ENCODE results near the gene SELENOF.

Gene SELENOF

DNA sequence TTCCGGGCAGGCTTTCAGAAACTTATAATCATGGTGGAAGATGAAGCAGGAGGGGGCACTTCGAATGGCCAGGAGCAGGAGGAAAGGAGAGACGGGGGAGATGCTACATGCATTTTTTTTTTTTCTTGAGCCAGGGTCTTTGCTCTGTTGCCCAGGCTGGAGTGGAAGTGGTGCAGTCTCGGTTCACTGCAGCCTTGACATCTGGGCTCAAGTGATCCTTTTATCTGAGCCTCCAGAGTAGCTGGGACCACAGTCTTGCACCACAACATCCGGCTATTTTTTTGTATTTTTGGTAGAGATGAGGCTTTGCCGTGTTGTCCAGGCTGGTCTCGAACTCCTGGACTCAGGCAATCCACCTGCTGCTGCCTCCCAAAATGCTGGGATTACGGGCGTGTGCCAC is 61.6 kb downstream of the SELENOF start:
- TF ChIP-seq, protein P1, sequence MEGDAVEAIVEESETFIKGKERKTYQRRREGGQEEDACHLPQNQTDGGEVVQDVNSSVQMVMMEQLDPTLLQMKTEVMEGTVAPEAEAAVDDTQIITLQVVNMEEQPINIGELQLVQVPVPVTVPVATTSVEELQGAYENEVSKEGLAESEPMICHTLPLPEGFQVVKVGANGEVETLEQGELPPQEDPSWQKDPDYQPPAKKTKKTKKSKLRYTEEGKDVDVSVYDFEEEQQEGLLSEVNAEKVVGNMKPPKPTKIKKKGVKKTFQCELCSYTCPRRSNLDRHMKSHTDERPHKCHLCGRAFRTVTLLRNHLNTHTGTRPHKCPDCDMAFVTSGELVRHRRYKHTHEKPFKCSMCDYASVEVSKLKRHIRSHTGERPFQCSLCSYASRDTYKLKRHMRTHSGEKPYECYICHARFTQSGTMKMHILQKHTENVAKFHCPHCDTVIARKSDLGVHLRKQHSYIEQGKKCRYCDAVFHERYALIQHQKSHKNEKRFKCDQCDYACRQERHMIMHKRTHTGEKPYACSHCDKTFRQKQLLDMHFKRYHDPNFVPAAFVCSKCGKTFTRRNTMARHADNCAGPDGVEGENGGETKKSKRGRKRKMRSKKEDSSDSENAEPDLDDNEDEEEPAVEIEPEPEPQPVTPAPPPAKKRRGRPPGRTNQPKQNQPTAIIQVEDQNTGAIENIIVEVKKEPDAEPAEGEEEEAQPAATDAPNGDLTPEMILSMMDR (IDR thresholded peaks at IDR 0.05; ENCODE audit: borderline replicate concordance, insufficient read depth, low read depth, low read length), result no peak
- H3K4me3 ChIP-seq (ENCODE audit: low read depth, low read length), result no peak overlapping the region

DNA sequence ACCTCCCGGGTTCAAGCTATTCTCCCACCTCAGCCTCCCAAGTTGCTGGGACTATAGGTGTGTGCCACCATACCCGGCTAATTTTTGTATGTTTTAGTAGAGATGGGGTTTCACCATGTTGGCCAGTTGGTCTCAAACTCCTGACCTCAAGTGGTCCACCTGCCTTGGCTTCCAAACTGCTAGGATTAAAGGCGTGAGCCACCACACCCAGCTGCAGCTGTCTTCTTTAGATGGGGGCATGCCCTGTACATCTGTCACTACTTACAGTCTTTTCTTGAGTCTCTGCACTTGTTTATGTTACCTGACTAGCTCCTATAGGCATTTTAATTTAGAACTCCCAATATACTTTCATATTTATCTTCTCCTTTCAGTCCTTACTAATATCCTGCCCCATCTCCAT is 64.2 kb downstream of the SELENOF start:
- TF ChIP-seq, protein P1 (IDR thresholded peaks at IDR 0.05; ENCODE audit: borderline replicate concordance, insufficient read depth, low read depth, low read length), result no peak
- no peak overlapping the region for H3K4me3 ChIP-seq (ENCODE audit: low read depth, low read length)

DNA sequence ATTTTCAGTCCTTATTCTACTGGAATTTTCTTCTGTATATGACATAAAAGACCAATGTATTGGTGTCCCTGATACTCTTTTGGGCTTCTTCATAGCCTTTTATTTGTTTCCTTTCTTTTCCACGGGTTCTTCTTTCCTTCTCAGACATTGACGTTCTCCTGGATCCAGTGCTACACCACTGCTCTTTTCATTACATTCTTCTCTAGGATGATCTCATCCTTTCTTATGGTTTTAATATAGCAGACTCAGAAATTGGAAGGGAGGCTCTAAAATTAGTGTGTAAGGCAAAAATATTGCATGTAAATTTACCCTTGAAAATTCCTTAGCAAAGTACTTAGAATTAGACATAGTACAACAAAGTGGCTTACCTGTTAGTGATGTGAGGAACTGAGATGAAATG is 65.3 kb downstream of the SELENOF start:
- H3K4me3 ChIP-seq (ENCODE audit: low read depth, low read length), result no peak overlapping the region
- TF ChIP-seq, protein P1 (IDR thresholded peaks at IDR 0.05; ENCODE audit: borderline replicate concordance, insufficient read depth, low read depth, low read length), result no peak

DNA sequence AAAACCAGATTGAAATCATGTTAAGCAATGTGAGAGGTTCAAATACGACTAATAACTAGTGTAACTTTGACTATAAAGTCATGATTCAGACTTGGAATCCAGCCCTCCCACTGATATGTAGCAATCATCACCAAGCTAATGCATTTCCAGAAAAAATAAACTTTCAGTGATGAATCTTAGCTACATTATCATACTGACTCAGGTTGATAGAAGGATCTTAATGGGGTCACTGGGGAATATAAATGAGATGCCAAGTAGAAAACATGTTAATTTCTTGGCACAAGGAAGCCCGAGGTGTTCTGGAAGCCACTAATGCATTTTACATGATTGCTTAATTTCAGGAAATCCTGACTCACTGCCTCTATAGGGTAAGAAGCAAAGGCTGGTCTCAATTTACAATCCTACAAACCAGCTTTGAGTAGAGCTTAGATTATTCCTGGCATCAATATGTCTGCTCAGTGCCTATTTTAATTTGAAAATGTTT is 67.7 kb downstream of the SELENOF start:
- no peak overlapping the region for H3K4me3 ChIP-seq (ENCODE audit: low read depth, low read length)
- TF ChIP-seq, protein P1 (IDR thresholded peaks at IDR 0.05; ENCODE audit: borderline replicate concordance, insufficient read depth, low read depth, low read length), result no peak

DNA sequence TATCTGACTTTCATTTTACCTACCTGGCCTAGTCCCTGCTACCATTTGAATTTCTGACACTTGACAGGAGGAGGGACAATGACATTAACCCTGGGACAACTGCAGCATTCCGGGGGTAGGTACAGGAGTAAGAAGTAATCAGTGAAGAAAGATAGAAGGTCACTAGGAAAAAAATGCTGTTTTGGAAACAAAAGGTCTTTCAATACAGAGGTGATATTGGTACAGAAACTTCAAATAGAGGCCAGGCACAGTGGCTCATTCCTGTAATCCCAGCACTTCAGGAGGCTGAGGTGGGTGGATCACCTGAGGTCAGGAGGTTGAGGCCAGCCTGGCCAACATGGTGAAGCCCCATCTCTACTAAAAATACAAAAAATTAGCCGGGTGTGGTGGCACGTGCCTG is 68.4 kb downstream of the SELENOF start:
- no peak overlapping the region for H3K4me3 ChIP-seq (ENCODE audit: low read depth, low read length)
- TF ChIP-seq, protein P1 (IDR thresholded peaks at IDR 0.05; ENCODE audit: borderline replicate concordance, insufficient read depth, low read depth, low read length), result no peak

DNA sequence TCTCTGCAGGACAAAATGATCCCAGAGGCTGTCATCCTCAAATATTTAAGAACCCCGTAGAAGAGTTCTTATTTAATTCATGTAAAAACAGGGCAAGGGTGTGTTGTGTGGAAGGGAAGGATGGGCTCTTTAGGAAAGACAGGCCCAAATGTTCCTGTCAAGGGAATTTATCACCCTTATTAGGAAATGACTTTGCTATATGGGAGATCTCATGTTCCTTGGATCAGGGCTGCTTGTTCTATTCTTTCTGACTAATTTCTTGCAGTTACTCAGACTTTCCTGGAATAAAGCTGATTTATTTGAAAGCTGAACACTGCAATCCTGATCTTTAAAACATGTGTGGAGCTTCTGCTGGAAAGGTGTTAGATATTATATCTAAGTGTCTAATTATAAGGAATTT is 72.8 kb downstream of the SELENOF start:
- no peak overlapping the region for H3K4me3 ChIP-seq (ENCODE audit: low read depth, low read length)
- TF ChIP-seq, protein P1 (IDR thresholded peaks at IDR 0.05; ENCODE audit: borderline replicate concordance, insufficient read depth, low read depth, low read length), result no peak

DNA sequence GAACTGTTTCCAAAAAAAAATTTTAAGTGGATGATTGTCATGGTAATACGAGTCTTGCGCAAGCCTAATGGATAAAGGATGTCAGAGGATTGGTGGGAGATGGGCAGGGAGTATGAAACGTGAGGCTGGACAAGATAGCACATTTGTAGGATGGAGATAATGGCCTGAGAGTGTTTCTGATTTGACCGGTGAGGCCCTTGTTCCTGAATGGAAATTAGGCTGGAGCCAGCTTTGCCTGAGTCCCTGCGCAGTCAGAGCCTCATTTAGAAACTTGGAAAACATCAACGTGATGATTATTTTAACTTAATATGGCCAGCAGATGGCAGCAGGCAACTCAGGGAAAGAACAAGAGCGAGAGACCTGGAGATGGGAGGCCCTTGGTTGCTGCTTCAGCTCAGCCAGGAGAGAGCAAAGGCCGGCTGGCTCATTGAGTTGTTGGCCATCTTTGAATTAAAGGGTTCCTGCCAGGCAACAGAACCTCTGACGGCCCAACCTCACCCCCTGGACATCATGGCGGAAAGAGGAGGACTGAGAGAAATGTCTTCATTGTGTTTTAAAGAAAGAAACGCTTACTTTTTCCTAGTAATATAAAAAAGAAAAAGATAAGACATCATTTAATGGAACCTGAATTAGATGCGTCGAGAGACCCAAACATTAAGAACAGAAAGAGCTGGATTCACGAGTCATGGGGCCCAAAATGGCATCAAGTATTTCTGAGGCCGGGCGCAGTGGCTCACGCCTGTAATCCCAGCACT is 80.3 kb downstream of the SELENOF start:
- TF ChIP-seq, protein P1 (IDR thresholded peaks at IDR 0.05; ENCODE audit: borderline replicate concordance, insufficient read depth, low read depth, low read length), result peak; percentile 38; the same call in 1 of the 2 replicates
- H3K4me3 ChIP-seq (ENCODE audit: low read depth, low read length), result no peak overlapping the region

Measured in GM12875 (cell line).